T1000 (cell line): ENCODE measurements around the gene LGR6.
"Not testable (repeated sequence)": the region's sequence is repeated elsewhere in the genome, so short reads cannot be mapped to it uniquely, and the experiment has no call there.

Experiments used
- DNase-seq: peaks from one replicate; lab custom pipeline; 2025; ENCODE audit warnings: mixed read lengths; lab: John Stamatoyannopoulos, UW

LGR6 gene, protein sequence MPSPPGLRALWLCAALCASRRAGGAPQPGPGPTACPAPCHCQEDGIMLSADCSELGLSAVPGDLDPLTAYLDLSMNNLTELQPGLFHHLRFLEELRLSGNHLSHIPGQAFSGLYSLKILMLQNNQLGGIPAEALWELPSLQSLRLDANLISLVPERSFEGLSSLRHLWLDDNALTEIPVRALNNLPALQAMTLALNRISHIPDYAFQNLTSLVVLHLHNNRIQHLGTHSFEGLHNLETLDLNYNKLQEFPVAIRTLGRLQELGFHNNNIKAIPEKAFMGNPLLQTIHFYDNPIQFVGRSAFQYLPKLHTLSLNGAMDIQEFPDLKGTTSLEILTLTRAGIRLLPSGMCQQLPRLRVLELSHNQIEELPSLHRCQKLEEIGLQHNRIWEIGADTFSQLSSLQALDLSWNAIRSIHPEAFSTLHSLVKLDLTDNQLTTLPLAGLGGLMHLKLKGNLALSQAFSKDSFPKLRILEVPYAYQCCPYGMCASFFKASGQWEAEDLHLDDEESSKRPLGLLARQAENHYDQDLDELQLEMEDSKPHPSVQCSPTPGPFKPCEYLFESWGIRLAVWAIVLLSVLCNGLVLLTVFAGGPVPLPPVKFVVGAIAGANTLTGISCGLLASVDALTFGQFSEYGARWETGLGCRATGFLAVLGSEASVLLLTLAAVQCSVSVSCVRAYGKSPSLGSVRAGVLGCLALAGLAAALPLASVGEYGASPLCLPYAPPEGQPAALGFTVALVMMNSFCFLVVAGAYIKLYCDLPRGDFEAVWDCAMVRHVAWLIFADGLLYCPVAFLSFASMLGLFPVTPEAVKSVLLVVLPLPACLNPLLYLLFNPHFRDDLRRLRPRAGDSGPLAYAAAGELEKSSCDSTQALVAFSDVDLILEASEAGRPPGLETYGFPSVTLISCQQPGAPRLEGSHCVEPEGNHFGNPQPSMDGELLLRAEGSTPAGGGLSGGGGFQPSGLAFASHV

DNA sequence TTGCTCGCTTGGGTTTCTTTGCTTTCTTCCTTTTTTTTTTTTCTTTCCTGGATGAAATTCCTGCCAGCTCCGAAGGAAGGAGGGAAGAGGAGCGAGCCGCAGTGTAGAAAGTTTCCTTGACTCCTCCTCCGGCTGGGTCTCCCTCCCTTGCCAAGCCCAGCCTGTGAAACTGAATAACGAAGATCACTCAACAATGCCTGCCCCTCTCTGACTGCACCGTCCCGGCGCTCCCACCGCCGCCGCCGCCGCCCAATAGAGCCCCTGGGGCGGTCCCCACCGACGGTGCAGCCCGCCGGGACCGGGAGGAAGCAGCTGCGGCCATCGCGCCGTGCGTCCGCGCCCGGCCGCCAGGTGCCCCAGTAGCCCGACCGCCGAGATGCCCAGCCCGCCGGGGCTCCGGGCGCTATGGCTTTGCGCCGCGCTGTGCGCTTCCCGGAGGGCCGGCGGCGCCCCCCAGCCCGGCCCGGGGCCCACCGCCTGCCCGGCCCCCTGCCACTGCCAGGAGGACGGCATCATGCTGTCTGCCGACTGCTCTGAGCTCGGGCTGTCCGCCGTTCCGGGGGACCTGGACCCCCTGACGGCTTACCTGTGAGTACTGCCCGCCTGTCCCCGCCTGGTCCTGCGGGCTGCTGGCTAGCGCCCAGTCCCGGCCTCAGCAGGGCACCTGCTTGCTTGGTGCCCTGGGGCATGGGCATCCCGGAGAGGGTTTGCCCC is at the start of gene LGR6:
Gene LGR6, plus strand, starts transcription at position 186 of the 714 bp plus-strand sequence. Its CDS starts 191 bp downstream, at position 377.
- DNase-seq = no peak

DNA sequence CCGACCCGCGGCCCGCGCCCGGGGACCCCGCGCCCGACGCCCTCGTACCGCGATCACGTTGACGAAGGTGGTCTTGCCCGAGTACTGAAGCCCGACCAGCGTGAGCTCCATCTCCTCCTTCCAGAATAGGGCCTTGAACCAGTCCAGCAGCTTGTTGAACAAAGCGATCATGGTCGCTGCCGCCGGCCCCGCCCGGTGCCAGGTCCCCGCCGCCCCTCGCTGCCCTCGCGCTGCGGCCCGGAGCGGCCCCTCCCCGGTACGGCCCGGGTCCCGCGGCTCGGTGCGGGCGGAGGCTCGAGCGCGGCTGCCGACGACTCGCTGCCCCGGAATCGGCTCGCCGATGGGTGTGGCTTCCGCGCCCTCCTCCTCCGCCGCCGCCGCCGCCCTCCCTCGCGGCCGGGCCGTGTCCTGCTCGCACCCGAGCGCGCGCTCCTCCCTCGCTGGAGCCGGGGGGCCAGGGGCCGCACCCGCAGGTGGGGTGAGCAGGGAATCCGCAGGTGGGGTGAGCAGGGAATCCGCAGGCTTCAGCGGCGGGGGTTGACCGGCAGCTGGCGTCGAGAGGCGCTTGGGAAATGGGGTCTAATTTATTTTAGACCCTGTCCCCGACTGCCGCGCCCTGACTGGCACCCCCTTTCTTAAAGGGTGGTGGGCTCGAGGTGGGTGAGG is 49.1 kb upstream of the LGR6 start, which contains the start of gene ARL8A:
Gene ARL8A, minus strand, starts transcription at position 336 of the 666 bp plus-strand sequence. Its CDS starts 165 bp downstream, at position 171.
- no peak for DNase-seq

DNA sequence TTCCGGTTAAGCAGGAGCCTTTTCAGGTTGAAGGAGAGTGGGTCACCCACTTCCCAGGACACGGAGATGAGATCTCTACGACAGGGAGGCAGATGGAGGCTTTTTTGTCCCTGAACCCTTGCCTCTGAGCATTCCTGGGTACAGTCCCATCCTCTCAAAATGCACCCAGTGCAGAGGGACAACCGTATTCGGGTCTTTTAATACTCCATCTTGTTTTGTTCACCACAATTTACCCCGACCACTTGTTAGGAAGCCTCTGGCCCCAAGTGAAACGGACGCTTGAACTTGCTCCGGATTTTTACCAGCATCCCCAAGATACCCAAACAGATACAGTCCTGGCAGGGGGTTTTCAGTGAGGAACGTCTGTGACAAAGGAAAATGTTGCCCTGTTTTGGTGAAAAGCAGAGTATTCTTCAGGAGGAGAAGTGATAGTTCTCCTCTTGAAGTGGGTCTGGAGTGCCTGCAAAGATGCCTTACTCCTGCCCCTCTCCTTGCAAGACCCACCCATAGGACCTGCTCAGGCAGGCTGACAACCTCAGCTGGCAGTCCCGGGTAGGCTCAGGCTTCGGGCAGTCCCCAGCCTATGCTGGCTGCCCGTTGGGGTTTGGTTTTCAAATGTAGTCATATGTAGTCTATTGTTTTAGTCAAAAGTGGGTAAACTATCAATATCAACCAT is 48.4 kb upstream of the LGR6 start:
- no peak for DNase-seq

DNA sequence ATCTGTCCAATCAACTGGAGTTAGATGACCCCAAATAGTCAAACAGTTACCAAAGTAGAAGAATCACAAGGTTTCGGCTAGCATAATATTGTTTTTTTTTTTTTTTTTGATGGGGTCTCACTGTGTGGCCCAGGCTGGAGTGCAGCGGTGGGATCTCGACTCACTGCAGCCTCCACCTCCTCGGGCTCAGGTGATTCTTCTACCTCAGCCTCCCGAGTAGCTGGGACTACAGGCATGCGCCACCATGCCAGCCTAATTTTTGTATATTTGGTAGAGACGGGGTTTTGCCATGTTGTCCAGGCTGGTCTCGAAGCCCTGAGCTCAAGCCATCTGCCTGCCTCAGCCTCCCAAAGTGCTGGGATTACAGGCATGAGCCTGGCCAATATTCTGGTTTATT is 47.9 kb upstream of the LGR6 start:
- DNase-seq = not testable (repeated sequence)

DNA sequence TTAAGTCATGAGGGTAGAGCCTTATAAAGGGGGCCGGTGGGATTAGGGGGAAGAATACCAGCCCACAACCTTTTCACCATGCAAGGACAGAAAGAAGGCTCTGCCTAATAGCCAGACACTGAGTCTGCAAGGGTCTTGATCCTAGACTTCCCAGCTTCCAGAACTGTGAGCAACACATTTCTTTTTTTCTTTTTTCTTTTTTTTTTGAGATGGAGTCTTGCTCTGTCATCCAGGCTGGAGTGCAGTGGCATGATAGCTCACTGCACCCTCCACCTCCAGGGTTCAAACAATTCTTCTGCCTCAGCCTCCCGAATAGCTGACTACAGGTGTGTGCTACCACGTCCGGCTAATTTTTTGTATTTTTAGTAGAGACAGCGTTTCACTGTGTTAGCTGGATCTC is 47.3 kb upstream of the LGR6 start:
- DNase-seq = no peak

DNA sequence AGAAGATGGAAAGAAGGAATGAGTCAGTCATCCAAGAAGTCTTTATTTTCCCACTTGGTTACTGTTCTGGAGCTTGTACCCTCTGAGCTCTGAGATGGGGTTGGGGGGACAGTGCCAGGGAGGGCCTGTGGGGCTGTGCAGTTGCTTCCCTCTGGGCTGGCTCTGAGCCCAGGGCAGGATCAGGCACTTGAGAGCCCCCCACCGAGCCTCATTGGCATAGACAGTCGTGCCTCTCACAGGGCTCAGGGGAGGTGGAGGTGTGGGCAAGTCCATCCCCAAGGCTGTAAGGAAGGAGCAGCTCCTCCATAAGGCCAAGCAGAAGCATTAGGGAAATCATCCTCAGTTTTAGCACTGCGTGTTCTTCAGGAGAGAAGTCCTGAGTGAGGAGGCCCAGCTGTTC is 46.6 kb upstream of the LGR6 start:
- no peak for DNase-seq

DNA sequence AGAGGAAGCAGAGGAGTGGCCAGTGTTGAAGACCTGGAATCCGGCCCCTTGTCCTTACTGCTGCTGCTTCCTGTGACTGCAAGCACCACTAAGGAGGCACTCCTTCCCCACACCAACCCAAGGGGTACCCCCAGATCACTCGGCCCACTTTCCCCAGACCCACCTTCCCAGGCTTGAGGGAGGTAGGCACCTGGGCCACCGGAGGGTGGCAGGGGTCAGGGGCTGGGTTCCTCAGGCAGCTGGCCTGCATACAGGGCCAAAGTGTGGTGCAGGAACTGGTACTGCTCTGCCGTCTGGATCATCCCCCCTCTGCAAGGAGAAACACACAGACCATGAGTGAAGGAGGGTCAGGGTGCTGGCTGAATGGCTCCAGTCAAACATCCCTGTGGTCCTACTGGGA is 45.2 kb upstream of the LGR6 start:
- DNase-seq = no peak

DNA sequence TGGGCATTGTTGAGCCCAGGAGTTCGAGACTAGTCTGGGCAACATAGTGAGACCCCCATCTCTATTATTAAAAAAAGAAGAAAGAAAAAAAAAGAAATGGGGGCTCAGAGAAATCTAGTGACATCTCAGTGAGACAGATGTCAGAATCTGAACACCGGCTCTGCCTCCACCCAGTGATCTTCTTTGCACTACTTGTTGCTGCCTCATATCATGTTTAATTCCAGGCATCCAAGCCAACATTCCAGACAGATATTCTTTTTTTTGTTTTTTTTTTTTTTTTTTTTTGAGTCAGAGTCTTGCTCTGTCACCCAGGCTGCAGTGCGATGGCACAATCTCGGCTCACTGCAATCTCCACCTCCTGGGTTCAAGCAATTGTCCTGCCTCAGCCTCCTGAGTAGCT is 44.0 kb upstream of the LGR6 start:
- DNase-seq = no peak

DNA sequence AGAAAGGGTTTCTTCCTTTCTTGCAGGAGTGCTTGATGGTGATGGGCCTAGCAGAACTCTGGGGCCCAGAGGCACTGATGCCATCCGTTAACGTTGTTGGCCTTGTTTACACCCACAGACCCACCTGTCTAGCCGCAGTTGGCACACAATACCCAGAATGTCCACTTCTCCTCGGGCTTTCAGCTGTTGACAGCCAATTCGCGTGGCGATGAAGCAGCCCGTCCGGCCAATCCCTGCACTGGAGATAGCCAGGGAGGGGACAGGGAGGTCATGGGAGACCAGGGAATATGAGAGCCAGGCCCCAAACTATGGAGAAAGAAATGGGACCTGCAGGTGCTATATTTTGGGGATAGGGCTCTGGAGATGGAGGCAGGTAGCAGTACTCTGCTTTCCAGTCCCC is 43.4 kb upstream of the LGR6 start:
- no peak for DNase-seq

DNA sequence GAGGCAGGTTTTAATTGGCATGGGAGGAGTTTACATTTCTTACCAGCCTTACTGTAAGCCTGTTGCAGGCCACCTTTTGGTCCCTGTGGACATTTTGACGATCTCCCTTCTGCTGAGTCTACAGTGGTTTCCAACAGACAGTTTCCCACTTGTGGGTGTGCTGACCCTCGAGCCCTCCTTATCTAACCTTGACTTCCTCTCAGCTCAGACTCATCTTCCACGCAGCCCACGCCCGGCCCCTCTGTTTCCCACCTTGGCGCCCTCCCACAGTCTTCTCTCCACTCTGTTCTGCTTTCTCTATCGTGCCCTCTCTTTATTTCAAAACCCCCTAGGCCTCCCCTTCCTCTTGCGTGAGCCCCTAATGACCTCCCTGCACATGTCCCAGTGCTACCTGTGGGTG is 43.0 kb upstream of the LGR6 start:
- no peak for DNase-seq

DNA sequence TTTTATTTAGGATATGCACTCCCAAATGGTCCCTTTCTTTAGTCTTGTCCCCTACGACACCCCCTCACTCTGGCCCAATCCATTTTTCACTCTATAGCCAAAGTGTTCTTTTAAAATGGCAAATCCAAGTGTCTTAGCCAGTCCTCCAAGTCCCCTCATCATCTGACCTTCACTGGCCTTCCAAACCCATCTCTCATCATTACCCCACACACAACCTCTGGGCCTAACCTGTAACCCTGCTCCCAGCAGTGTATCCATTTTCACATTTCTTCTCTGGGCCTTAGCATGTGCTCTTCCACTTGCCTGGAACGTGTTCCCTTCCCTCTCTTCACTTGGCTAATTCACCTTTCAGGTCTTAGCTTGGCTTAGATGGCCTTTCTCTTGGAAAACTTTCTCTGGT is 42.6 kb upstream of the LGR6 start:
- DNase-seq = no peak

DNA sequence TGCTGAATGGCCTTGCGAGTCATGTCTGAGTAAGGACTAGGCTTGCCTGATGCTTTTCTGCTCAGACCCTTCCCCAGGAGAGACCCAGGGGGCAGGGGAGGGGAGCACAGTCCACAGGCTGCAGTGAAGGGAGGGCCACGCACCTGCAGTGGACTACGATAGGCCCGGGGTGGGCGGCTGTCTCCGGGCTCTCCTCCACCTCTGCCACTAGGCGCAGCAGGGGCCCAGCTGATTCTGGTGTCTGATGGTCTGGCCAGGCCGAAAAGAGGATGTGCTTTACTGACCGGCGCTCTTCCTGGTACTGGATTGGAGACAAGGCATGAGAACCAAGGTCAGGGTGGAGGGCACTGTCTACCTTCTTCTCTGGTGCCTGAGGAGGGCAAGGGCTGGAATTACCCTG is 41.2 kb upstream of the LGR6 start:
- DNase-seq = no peak

DNA sequence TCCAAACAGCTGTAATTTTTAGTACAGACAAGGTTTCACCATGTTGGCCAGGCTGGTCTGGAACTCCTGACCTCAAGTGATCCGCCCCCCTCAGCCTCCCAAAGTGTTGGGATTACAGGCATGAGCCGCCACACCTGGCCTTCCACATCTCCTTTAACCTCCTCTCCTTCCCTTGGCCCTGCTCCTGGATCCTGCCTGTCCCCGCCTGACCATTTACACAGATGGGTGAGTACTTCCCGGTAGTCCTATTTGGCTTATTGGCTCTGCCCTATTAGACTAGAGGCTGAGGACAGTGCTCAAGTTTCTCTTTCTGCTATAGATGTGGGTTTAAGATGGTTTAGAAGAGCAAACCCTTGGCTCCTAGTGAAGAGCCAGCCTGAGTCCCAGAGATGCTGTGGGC is 40.3 kb upstream of the LGR6 start:
- DNase-seq = no peak

DNA sequence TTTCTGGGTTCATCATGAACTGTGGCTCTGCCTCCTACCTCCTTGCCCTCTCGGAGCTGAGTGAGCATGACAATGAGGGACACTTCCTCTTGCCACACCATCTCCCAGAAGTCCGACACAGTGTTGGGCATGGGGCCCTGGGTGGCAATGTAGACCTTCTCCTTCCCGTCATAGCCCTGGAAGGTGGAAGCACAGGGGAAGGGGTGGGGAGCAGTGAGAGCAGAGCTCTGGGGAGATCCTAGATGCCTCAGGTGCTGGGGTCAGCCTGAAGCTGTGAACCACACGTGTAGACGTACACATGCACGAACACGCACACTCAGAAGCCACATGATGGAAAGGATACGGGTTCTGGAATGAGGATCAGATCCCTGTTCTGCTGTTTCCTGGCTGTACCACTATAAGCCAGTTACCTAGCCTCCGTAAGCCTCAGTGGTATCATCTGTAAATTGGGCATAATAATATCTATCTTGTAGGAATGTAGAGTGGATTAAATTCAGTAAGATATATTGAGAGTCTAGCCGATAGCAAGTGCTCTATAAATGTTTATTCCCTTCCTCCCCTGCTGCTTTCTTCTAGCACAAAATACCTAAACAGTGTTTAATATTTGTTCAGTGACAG is 39.3 kb upstream of the LGR6 start:
- no peak for DNase-seq

DNA sequence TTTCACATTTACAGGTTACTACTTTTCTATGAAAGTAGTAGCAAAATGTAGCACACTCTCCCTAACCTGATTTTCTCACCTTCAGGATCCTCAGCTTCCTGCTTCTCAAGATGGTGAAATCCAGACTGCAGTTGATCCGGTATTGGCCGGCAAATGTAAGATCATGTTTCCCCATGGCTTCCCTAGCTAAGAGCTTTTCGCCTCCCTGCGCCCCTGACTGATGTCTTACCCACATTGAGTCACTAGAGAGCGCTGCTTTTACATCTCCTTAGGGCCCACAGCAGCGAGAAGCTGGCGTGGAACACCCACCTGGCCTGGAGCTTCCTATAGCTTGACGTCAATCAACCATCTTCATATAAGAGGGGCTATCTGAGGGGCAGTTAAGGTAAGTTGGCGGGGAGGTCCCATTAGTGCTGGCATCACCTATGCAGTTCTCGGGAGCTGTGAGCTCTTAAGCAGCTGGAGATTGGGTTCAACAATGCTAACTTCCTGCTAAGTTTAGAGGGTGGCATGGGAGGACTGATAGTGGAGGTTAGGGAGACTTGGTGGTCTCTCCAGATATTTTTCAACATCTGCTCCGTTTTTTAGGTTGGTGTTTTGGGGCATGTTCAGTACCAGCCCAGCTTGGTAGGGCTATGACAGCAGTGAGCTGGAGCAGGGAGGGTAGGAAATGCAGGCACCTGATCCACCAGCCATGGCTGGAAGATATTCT is 38.7 kb upstream of the LGR6 start:
- DNase-seq = no peak

DNA sequence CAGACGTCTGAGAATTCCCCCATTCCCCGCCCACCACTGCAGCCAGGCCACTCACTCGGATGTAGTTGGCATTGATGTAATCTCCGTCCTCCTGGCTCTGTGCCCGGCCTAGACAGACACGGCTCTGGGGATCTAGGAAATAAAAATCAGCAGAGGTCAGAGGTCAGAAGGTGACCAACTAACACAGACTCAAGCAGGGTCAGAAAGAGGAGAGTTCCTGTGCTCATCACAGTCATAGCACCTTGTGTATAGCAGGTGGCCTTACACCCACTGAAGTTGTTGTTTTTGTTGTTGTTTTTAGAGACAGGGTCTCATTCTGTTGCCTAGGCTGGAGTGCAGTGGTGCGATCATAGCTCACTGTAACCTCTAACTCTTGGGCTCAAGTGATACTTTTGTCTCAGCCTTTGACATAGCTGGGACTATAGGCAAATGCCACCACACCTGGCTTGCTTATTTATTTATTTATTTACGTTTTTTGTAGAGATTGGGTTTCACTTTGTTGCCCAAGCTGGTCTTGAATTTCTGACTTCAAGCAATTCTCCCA is 38.0 kb upstream of the LGR6 start:
- DNase-seq = no peak

DNA sequence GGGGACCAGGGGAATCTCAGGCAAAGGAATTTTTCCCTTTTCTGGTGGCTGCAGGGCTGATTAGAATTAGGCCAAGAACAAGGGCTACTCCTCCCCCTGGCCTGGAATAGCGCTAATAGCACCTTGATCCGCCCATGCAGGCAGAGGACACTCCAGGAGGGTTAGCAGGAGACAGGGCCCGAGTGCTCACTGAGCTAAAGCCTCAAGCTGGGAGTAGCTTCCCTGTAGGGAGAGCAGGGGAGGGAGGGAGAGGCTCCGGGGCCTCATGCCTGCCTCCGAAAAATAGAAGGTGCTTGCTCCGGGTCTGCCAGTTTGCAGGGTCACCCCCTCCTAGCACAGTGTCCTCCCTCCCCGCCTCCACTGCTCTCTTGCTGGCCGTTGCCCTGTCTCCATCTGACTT is 37.0 kb upstream of the LGR6 start:
- no peak for DNase-seq

DNA sequence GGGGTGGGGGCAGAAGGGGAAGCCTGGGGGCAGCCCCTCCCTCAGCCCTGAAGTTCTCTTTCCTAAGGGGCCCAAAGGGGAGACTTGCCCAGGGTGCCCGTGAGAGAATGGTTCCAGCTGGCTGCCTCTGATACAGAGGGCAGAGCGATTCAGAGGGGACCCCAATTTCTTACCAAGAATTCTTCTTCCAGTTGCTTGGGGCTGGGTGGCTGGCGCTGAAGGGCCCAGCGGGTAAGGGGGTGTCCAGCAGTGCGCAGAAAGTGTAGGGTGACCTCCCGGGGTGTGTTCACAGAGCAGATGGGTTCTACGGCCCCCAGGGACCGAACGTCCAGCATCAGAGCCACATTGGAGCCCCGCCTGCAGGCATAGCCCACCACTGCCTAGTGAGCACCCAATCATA is 35.7 kb upstream of the LGR6 start:
- no peak for DNase-seq

DNA sequence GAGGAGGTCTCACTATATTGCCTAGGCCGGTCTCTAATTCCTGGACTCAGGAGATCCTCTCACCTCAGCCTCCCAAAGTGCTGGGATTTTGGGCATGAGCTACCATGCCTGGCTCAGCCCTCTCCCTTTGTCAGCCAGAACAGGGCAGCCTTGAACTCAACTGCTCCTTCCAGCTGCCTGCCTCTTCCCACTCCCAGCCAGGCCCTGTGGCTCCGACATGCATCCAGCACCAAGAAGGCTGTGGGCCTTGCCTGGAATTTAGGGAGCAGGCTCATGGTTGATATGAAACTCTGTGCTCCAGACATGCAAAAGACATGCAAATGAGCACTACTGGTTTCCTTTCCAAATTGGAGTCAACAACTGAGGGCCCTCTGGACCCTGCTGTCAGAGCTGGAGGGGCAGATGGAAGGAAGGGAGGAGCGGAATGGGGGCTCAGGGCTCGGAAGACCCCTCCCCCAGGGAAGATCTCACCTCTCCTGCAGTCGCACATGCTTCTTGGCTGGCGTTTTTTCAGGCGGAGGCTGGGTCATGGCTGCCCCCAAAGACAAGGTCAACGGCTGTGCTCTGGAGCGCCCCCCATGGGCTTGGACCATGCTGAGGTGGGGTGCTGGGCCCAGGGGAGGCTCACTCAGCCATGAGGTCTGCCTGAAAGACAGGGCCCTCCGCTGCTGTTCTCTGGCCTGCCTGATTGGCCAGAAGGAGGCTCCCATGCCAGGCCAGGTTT is 34.6 kb upstream of the LGR6 start:
- DNase-seq = no peak
